Measurements from ENCODE around the gene WLS.
"Not testable (repeated sequence)": the region's sequence is repeated elsewhere in the genome, so short reads cannot be mapped to it uniquely, and the experiment has no call there.

WLS gene

DNA sequence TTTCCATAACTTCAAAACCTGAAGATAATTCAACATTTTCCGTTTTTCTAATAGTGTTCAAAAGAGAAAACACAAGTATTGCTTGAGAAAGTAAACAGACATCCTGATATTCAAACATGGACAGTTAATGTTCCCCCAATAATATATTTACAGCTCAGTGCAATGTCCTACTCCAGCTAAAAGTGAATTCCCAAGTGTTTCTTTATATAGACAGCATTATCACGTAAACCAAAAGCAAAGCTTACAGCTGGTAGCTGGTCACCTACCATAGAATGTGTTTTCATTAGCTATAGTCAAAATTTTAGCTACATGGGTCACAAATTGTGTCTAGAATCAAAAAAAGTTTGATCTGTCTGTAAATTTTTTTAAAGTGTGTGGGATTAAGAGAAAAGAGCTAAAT is 34.9 kb downstream of the WLS start:
- DNase-seq: no peak

DNA sequence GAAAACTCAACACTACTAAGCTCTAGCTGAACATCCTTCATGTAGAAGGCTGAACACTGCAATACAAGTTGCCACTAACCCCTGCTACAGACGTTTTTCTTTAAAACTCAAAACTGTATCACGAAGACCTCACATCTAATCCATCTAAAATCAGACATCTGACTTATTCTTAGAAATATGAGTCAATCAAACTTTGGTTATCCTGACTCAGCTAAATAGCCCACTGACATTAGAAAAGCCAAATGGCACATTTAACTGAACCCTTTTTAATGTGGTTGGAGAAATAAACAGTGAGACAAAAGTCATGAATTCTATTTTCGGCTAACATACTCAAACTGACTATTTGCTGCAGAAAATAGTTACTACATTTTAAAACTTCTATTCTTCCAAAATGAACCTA is 35.6 kb downstream of the WLS start:
- no peak for DNase-seq

DNA sequence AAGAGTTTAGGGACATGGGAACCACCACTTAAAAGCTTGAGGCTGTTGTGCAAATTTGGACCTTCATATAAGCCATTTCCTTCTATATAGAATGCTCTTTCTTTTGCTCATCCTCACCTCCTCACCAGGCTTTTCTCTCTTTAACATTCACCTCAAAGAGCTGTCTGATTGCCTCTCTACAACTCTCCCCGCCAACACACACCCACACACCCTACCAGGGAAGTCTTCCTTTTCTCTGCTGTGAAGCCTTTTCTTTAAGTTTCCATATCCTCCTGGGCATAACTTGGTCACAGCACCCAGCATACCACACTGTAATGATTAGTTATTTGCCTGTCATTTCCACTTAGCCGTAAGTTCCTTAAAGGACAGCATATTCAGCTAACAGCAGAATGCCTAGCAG is 40.6 kb downstream of the WLS start:
- DNase-seq: no peak

DNA sequence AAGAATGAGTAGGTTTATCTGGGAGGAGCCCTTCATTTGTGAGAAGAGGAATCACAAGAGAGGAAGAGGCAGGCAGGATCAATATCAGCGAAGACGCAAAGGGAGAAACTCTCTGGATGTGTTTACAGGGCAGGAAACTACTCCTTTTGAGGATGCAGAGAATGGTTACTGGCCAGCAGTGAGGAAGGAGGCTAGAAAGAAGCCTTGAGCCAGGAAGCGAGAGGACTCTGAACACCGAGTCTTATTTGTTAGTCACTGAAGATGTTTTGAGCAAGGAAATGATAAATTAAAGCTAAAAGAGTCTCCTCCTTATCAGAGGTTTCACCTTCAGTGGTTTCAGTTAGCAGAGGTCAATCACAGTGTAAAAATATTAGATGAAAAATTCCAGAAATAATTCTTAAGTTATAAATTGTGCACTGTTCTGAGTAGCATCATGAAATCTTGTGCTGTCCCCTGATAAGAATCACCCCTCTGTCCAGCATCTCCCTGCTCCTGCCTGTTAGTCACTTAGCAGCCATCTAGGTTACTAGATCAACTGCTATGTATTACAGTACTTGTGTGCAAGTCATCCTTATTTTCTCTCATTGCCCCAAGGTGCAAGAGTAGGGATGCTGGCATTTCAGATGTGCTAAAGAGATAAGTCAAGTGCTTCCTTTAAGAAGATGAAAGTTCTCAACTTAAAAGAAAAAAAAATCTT is 43.5 kb downstream of the WLS start:
- no peak for DNase-seq

DNA sequence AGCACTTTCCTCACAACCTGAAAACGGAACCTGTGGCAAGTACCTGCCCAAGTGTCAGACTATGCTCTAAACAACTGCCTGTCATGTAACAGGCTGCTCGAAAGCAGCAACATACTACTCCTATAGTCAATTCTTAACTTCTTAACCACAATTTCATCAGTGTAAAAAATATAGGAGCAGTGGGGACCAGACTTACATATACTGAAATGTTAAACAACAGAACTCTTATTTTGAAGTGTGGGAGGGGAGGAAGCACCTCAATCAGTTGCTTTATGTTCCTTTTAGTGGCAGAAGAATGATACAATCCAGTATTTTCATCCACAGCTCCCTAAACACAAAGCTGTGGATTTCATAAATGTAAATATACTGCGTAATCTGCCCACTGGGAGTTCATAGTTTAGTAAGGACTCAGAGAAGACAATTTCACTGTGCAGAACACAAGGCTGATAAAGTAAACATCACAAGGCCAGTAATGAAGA is 44.2 kb downstream of the WLS start:
- no peak for DNase-seq

DNA sequence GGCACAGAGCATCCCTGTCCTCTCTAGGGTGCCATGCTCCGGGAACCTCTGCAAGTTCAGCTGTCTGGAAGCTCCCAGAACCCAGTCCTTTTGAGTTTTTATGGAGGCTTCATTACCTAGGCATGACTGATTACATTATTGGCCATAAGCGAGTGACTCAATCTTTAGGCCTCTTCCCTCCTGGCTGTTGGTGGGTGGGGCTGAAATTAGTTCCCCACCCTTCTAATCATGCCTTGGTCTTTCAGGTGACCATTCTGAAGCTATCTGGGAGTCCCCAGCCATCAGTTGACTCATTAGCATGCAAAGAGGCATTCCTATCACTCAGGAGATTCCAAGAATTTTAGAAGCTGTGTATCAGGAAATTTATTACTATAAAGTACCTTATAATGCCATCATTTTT is 46.6 kb downstream of the WLS start:
- no peak for DNase-seq

DNA sequence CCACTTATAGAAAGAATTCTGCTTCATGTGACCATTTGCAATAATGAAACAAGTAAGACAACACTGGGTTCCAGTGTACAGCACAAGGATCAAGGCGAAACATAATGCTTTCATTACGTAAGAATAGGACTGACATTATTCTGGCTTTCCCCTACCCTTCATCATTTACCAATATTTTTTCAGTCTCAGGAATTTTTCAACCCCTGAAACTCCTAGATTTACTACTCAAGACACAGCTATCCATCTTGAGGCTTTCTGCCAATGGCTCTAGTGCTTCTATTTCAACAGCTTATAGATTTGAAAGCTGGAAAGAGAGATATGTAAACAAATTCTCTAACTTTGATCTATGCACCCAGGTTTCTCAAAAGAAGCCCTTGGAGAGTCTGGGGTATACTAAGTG is 48.4 kb downstream of the WLS start:
- DNase-seq: no peak

DNA sequence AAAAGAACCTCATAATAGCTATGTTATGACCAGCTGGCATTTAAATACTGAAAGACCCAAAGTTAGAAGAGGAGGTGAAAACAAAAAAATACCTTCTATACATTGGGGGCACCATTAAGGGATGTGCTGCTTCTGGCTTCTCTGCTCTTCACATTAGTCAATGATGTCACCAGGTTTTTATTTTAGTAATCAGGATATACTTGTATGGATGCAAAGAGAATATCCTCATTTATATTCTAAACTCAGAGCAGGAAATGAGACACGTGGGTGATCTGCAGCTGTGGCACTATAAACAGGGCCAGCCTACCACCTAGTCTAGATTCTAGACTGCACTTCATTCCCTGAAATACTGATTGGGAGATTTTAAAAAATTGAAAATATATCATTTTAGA is 51.2 kb downstream of the WLS start:
- DNase-seq: no peak

DNA sequence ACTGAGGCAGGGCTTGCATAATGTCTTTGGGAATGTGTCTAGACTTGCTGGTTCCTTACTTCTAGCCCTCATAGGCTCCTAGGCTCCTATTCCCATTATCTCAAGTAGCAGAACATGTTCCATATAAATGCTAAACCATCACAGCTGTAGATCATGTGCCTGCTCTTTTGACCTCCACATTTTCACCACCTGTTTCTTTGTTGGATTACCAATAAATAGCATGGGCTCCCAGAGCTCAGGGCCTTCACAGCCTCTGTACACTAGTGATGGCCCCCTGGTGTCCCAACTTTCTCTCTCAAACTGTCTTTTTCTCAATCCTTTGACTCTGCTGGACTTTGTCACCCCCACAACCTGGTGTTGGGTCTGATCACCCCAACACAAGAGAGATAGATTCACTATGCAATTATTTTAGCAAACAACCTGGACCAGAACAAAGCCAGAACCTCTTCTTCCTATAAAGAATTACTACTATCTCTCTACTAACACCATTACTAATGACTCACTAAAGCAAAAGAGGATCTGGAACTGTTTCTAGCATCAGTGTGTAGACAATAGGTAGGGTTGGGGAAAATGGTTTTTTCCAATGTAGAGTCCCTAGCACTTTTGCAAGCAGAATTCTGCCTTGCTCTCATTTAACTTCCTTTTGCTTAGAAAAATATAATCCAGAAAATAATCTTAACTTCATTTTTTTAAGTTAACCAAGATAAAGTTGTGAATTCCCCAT is 51.7 kb downstream of the WLS start:
- no peak for DNase-seq

DNA sequence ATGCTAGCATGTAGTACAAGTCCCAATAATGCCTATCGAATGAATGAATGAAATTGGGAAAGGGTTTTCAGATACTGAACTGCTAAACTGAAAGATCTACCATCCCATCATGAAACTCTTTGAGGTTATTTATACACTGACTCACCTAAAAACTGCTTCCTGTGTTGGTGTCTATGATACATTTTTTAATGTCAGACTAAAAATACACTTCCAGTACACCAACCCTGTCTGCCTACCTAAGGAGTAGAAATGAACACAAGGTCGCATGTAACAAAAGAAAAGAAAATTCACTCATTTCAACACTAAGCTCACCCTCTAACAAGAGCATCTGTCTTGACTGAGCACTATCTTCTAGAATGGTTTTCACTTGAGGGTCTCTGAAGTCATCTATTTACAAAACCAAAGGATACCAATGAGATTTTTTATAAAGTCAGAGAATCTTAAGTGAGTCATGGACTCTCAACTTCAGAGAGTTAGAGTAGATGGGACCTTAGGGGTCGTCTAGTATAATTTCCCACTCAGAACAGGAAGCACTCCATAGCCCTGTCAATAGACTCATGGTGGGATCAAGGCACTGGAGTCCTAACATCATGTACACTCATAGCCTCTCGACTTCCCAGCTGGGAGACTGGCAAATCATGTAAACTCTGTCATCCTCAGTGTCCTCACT is 53.4 kb downstream of the WLS start:
- DNase-seq: no peak

DNA sequence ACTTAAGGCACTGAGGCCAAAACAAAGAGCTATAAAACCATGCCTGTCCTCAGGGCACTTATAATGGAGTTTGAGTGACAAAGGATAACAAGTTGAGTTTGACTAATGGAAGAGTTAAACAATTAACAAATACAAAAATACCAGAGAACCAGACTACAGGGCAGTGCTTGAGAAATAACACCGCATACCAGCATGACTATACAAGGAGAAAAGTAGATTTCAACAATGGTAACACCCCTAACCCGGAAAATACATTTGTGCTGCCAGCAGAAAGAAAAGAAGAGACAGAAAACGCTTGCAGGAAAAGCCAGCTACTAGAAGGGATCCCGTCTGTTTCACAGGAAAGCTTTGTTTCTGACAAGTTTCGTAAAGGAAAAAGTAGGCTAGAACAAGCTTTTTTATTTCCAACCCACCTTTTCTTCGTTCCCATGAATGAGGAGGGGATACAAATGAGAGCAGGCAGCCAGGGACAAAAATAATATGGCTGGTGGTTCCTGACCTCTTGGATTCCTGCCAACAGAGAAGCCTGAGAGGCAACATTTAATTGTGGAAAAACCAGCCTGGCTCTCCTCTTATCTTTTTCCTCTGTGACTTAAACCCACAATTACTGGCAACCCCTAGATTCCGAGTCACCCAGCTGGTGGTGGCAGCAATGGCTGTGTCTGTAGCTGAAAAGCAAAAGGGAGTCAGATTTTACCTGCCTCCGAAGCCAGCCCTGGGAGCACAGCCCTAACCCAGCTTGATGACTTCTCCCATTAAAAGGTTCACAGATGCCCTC is 56.5 kb downstream of the WLS start:
- DNase-seq: no peak

DNA sequence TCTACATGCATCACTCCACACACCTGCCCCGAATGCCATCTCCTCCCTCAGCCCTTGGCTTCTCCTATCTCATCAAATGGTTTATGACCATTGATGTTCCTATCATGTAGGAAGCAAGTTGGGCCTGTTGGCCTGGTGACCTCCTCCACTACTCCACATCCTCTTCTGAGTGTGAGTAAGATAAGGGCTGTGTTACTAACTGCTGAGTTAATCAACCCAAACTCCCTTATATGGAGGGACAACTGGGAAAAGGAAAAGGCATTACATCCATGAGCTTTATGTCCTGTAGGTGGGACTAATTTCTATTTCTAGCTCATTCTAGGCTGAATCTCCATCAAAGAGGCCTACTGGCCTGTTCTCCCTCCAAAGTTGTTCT is 57.6 kb downstream of the WLS start:
- DNase-seq: no peak

DNA sequence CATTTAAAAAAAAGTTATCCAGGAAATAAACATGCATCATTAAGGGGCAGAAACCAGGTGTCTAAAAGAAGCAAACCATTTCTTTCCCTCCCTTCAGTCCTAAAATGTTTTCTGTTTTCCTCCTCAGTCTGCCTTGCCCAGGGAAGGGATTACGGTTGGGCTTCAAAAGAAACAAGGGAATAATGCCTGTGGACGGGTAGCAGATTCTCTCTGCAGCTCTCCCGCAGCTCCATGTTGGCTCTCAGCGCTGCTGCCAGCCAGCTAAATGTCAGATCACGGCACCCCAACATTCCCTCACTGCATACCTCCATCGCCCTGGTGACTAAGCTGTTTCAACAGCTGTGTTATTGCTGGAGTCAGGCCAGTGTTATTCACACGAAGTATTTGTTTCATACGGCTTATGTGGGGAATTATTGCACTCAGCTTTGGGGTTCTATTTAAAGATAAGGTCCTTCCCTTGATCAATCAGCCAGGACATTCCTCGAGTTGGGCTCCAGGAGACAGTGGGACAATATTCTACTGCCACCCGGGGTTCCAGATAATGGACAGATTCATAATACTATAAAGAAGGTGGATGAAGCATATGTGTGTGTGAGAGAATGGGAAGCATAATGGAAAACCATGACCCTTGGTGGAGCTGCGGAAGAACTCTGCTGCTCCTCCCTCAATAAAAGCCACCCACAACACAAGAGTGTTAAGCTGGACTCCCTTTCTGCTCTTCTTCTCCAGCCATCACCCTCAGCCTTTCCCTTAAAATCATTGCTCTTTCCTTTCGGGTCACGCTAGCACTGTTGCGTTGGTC is 58.2 kb downstream of the WLS start:
- DNase-seq: no peak

DNA sequence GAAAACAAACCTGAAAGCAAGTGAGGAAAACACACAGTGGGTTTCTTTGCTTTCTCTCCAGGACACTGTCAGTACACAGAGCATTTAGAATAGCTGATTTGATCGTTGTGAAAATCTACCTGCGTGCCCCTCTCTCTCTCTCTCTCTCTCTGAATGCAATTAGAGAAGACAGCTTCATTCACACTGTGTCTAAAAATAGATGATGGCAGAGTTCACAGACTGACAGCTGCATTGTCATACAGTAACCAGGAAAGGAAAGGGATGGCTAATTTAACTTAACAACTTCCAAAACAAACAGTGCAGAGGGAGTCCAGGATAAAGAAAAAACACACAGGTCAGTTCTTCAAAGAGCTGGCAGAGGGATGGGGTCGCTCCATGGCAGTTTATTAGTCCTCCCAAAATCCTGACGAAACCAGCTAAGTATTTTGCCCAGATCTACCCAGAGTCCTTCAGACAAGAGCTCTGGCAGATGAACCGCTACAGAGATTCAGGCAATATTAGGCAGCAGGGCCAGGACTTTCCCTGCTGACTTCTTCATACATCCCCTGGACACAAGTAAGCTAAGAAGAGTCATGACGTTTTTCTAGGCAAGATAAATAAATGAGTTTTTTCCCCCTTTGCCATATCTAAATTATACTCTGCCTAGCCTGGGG is 58.9 kb downstream of the WLS start:
- DNase-seq: no peak

DNA sequence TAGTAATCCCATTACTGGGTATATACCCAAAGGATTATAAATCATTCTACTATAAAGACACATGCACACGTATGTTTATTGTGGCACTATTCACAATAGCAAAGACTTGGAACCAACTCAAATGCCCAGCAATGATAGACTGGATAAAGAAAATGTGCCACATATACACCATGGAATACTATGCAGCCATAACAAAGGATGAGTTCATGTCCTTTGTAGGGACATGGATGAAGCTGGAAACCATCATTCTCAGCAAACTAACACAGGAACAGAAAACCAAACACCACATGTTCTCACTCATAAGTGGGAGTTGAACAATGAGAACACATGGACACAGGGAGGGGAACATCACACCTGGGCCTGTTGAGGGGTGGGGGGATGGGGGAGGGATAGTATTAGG is 60.5 kb downstream of the WLS start:
- DNase-seq: not testable (repeated sequence)

DNA sequence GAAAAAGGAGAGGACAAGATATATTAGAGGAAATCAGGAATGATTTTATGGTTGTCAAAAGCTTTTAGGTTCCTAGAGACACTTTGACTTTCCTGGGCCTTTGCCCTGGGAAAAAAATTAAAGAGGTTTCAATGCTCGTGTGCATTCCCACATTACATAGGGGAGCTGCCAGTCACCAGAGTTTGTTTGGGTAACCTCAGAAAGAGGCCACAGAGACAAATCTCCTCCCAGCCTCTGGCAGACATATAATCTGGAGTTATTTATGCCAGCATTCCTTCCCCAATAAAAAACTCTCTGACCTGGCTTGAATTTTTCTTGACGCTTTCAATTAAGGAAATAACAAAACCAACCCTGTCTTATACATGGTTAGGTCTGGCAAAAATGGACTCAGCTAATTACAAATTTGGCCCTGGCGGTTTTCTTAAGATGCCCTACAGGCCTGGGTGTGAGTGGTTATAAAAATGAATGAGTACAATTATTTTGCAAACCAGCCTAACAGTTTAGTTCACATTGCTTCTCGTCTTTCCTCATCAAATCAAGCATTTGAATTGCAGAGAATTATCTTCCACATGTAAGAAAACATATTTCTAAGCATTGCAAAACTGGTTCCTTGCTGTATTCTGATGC is 63.7 kb downstream of the WLS start:
- no peak for DNase-seq

DNA sequence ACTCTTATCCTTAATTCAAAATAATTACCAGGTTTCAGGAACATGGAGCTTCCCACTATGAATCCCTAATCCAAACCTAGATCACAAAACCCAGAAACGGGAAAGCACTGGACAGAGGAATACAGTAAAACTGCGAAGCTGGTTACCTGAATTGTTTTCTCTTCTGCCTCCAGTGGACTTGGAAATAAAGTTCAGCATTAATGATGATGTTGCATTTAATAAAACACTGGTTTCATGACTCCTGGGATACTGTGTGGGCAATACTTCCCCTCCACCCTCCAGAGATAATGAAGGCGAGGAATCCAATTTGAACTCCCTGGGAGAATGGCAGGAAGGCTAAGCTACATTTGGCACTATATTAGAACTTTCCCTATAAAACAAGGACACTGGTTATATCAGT is 65.1 kb downstream of the WLS start:
- no peak for DNase-seq

DNA sequence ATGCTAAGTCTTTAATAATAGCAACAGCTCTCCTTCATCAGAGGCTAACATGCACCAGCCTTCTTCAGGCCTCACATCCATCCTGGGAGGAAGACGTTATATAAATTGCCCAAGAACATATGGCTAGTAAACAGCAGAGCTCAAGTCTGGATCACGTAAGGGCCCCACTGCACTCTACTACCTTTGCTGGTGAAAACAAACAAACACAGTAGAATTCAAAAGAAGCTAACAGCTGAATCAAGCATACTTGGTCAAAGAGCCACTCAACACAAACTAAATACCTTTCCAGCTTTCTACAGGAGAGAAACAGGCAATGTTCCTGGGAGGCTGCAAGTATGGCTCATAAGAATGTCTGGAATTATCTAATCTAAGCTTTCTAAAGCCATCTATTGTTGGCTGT is 66.0 kb downstream of the WLS start:
- no peak for DNase-seq

DNA sequence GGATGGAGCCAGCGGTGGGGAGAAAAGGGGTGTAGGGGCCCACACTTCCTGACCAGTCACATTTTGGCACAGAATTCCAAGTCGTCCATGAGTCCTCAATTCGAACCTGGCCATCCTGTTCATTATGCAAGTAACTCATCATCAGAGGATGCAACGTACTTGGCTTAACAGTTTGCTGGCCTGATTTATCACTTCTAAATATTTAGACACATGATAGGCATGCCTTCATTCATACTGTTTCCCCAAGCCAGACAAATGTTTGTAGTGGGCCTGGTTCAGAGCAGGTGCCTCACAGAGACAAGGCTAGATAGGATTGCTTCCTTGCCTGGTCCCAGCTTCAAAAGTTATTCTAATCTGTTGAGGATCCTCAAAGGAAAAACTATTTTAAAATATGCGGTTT is 66.7 kb downstream of the WLS start:
- DNase-seq: no peak

DNA sequence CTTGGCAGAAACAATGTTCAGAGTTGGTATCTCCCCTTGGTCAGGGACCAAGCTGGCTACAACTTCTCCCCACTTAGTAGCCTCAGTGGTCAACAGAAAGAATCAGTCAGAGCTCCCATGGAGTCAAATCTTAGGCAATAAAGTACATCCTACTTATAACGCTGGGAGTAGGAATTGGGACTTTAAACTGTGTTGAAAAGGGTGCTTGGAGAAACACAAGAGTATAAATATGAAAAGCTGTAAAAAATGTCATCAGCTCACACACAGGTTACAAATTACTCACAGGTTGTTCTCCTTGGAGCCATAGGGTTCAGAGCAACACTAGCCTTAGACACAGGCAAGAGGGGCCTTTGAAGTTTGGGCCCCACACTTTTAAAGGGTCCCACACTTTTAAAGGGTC is 67.4 kb downstream of the WLS start:
- DNase-seq: no peak

DNA sequence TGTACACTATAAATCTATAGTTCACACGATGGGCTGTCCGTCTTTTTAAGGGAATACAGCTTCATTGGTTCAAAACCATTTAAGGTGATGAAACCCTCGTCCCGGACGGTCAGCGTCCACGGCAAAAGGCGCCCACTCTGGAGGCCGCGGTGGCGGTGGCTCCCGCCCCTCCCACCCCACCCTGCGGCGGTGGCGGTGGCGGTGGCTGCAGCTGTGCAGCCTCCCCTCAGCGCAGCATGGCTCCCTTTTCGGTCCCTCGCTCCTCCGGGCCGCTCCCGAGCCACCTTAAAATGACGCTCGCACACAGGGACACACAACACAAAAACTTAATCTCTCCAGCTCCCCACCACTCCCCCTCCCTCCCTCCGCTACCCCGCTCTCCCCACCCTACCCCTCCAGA is 69.1 kb downstream of the WLS start:
- DNase-seq: no peak

DNA sequence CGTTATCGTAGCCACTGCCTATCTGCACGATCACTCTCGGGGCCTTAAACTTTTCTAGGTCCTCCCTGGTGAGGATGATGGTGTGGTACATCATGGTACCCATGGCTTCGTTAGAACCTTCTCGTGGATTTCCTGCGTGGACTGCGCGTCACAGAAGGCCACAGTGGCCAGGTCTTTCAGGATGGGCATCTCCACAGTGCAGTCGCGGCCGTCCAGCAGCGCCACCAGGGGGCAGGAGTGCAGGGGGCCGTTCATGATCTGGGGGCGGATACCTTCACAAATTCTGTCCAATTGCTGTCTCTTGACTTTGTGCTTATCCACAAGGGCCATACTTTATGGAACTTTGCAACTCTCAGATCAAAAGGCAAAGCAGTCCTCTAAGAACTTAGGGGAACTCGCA is 69.6 kb downstream of the WLS start:
- DNase-seq: no peak
